ENCODE measurements around the gene BTG1. TPM values are rescaled to one million over a fixed set of nuclear protein-coding genes. Genes with fewer than 3 reads are reported as not detected.

The BTG1 gene
- total and polyA plus RNA-seq, 9 of the 15 experiments (the other 6 are each of a cell fraction or from before 2014, with no cell fraction given) = 3.7 to 28.6 (median 7.4) TPM

DNA sequence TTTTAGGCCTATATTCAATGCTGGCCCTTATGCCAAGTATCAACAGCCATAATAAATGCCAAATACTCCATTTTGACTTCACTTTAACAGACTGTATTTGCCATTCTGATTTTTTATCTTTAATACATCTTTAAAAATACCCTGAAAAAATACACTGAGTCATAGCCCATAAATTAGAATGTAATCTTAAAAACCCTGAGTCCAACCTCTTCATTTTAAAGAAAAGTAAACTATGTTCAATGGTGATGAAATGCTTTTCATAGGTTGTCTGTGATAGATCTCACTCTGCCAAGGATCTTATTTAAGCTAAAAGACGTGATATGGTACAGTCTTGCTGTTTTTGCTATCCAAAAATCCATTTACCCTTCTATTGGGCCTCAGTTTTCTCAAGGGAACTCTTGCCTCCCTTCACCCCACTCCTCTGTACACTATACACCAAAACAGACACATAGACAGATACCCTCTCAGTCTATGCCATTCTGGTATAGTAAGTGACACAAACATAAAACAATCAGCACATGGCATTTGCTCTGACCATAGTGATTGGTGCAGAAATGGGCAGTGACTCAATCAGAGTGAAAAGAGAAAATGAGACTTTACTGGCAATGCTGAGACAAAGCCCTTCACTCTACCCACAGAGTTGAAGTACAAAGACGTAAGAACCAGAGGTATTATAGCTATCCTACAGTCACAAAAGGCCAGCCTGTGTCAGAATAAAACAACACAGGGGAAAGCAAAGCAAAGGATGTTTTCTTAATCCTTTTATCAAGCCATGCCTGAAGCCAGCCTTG lies 49.1 kb downstream of the BTG1 start:
- in situ Hi-C loops (cut with MboI) = no loop called here
- Histone ChIP-seq H3K9me1 (ENCODE audit: control insufficient read depth, insufficient read depth, low read length) (no peaks in the 10 kb centered on the region), H3K9ac (ENCODE audit: insufficient read depth in 1 of 2, low read depth in 2 of 2, low read length in 2 of 2) (no peak overlapping the region), H2AFZ (ENCODE audit: low read depth, low read length) (no peak overlapping the region), H3K4me3 (no peak overlapping the region), H3K4me2 (ENCODE audit: insufficient read depth, low read length) (no peak overlapping the region), H3K9me3 (replicated peaks; ENCODE audit: control insufficient read depth, insufficient read depth, low read depth, low read length) (no peaks in the 10 kb centered on the region), H3K27me3 (ENCODE audit: control insufficient read depth in 2 of 2, insufficient read depth in 2 of 2, low read length in 2 of 2) (no peaks in the 10 kb centered on the region), H3K36me3 (ENCODE audit: control insufficient read depth, insufficient read depth, low read length) (no peaks in the 10 kb centered on the region), H3K79me2 (ENCODE audit: control insufficient read depth, insufficient read depth, low read length) (no peaks in the 10 kb centered on the region), H3K27ac (ENCODE audit: extremely low read depth, low read depth, low read length) (no peak overlapping the region), H3K4me1 (replicated peaks in 1 of 2; ENCODE audit: control insufficient read depth in 2 of 2, insufficient read depth in 2 of 2, low read length in 2 of 2) (peaks cover 0 to 11% of the 10 kb centered on the region in 2 experiments; a peak in 2 of 5 replicates), H4K20me1 (replicated peaks; ENCODE audit: control insufficient read depth, insufficient read depth, low read length) (no peaks in the 10 kb centered on the region)
- no peak for ATAC-seq
- no peak for FAIRE-seq
- BruUV-seq (replicated peaks) = no TSS peak
- ChIA-PET CTCF (ENCODE audit: low intra/inter-chr PET ratio) (no interaction called here), POLR2A (interaction anchor here (0.6 to 1.5 kb wide), 3 partner anchors 18 to 308 kb away, joined by 3 read pairs; partner anchors contain the start of gene BTG1)
- DNase-seq (ENCODE audit: extremely low read depth in 1 of 4, low spot score in 3 of 4) = no peak
- intact Hi-C loops (cut with micrococcal nuclease) = no loop called here
- 54% methylated on average over 2 of the region's 2 CpGs for WGBS (ENCODE audit: insufficient coverage, low coverage, missing lambda C conversion rate)
- TF ChIP-seq RBM17 (IDR thresholded peaks at IDR 0.05; ENCODE audit: borderline replicate concordance, low read depth, low read length) (no peak), FOXK2 (conservative IDR thresholded peaks at IDR 0.05 in 1 of 2, IDR thresholded peaks at IDR 0.05 in 1 of 2; ENCODE audit: low read depth in 2 of 2) (no peak), HNRNPH1 (optimal IDR thresholded peaks at IDR 0.05; ENCODE audit: low read depth, low read length) (no peak), RCOR1 (IDR thresholded peaks at IDR 0.05; ENCODE audit: borderline replicate concordance in 1 of 2, low read depth in 2 of 2, low read length in 2 of 2) (no peak), ZNF324 (CRISPR knock-in tag; IDR thresholded peaks at IDR 0.05) (no peak), ZNF431 (CRISPR knock-in tag; IDR thresholded peaks at IDR 0.05) (no peak)
- TF ChIP-seq, protein P1, sequence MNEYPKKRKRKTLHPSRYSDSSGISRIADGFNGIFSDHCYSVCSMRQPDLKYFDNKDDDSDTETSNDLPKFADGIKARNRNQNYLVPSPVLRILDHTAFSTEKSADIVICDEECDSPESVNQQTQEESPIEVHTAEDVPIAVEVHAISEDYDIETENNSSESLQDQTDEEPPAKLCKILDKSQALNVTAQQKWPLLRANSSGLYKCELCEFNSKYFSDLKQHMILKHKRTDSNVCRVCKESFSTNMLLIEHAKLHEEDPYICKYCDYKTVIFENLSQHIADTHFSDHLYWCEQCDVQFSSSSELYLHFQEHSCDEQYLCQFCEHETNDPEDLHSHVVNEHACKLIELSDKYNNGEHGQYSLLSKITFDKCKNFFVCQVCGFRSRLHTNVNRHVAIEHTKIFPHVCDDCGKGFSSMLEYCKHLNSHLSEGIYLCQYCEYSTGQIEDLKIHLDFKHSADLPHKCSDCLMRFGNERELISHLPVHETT (CRISPR knock-in tag; conservative IDR thresholded peaks at IDR 0.05 in 1 of 2, IDR thresholded peaks at IDR 0.05 in 1 of 2) = no peak
- TF ChIP-seq, protein P2, sequence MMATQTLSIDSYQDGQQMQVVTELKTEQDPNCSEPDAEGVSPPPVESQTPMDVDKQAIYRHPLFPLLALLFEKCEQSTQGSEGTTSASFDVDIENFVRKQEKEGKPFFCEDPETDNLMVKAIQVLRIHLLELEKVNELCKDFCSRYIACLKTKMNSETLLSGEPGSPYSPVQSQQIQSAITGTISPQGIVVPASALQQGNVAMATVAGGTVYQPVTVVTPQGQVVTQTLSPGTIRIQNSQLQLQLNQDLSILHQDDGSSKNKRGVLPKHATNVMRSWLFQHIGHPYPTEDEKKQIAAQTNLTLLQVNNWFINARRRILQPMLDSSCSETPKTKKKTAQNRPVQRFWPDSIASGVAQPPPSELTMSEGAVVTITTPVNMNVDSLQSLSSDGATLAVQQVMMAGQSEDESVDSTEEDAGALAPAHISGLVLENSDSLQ (IDR thresholded peaks at IDR 0.05) = no peak

All from K562 (cell line).